ENCODE measurements around the gene ATP8A1. TPM values are rescaled to one million over a fixed set of nuclear protein-coding genes. Genes with fewer than 3 reads are reported as not detected.

Gene ATP8A1
- total and polyA plus RNA-seq, 12 donors, result 14.4 to 58.3 (median 27.7) TPM

DNA sequence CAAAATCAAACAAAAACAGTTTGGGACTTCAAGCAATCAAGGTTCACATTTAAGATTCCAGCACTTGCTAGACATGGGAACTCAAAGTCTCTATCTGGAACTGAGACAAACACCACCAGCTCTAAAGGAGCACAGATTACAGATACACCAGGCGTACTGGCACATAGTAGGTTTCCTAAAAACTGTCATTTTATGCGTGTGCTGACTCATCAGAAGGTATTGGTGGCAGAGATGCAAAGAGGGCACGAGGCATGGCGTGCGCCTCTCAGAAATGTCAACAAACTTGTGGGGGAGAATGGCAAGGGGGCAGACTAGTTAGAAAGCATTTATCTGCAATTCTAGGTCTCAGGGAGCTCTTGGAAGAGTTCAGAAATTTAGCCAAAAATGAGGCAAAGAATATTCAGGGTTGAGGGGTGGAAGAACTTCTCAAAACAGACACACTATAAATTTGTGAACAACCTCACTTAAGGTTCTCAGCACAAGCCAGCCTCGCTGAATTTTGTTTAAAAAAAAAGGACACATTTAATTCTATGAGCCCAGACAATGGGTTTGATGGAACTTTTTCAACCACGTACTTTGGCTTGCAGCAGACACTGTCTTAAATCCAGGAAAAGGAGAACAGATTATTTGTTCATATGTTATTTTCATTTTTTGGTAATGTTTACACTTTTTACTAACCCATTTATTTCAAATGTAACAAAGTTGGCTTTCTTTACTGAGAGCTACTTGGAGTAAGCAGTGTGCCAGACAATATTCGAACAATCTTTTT lies 159.6 kb downstream of the ATP8A1 start:
- WGBS, 4 donors, result 81 to 88% (median 85%) methylated on average over 8 of the region's 8 CpGs
- Histone ChIP-seq H3K27me3 (no peaks in the 10 kb centered on the region), H3K4me1 (replicated peaks in 1 of 2) (no peaks in the 10 kb centered on the region), H3K4me3 (no peak overlapping the region), H3K27ac (no peak overlapping the region), H3K9me3 (replicated peaks in 1 of 3) (no peaks in the 10 kb centered on the region), H3K36me3 (replicated peaks in 1 of 2) (peaks cover 0 to 3% of the 10 kb centered on the region in 2 donors)
- intact Hi-C loops (cut with DNase I), result no loop called here
- DNase-seq, result no peak
- no peak for TF ChIP-seq POLR2A (IDR thresholded peaks at IDR 0.05)
- TF ChIP-seq, protein P1, sequence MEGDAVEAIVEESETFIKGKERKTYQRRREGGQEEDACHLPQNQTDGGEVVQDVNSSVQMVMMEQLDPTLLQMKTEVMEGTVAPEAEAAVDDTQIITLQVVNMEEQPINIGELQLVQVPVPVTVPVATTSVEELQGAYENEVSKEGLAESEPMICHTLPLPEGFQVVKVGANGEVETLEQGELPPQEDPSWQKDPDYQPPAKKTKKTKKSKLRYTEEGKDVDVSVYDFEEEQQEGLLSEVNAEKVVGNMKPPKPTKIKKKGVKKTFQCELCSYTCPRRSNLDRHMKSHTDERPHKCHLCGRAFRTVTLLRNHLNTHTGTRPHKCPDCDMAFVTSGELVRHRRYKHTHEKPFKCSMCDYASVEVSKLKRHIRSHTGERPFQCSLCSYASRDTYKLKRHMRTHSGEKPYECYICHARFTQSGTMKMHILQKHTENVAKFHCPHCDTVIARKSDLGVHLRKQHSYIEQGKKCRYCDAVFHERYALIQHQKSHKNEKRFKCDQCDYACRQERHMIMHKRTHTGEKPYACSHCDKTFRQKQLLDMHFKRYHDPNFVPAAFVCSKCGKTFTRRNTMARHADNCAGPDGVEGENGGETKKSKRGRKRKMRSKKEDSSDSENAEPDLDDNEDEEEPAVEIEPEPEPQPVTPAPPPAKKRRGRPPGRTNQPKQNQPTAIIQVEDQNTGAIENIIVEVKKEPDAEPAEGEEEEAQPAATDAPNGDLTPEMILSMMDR (IDR thresholded peaks at IDR 0.05), result no peak

DNA sequence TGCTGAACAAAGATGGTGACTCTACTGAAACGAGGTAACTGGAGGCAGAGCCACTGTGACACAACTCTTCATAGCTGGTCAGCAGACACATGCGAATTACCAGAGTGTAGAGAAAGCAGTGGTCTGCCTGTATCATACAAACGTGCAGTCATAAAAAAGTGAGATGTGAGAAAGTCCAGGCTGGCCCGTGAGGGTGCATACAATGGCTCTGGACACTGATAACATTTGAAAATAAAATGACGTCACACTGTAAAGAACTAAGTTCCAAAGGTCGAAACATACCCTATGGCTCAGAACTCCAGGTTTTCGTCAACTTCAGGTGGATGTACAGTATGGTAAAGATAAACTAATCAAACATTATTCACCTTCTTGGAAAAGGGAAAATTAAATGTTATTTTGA lies 163.9 kb downstream of the ATP8A1 start:
- intact Hi-C loops (cut with DNase I), result no loop called here
- Histone ChIP-seq H3K27me3 (no peaks in the 10 kb centered on the region), H3K9me3 (replicated peaks in 1 of 3) (no peaks in the 10 kb centered on the region), H3K4me3 (no peak overlapping the region), H3K4me1 (replicated peaks in 1 of 2) (no peaks in the 10 kb centered on the region), H3K36me3 (replicated peaks in 1 of 2) (no peaks in the 10 kb centered on the region), H3K27ac (no peak overlapping the region)
- no peak for DNase-seq
- no peak for TF ChIP-seq POLR2A (IDR thresholded peaks at IDR 0.05)
- TF ChIP-seq, protein P1 (IDR thresholded peaks at IDR 0.05), result no peak
- 83 to 90% (median 87%) methylated on average over 7 of the region's 7 CpGs for WGBS, 4 donors

DNA sequence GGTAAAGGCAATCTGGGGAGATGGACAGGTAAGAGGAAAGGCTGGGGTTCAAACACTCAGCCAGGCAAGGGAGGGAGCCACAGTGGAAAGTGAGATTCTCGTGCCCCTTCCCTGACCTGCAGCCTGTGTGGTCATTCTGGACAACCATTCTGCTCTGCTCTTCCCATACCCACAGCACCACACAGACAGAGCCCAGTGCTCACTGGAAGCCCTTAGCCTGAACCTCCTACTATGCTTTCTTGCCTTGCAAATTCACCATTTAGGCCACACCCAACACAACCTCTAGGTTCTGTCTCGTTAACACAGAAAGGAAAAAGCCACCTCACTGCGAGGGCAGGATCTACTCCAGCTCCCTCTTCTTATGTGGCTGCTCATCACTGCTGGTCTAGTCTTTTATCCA lies 166.9 kb downstream of the ATP8A1 start:
- no peaks in the 10 kb centered on the region for H3K9me3 ChIP-seq (replicated peaks in 1 of 3)
- H3K36me3 ChIP-seq (replicated peaks in 1 of 2), result no peaks in the 10 kb centered on the region
- intact Hi-C loops (cut with DNase I), result no loop called here
- no peak overlapping the region for H3K4me3 ChIP-seq
- TF ChIP-seq, protein P1 (IDR thresholded peaks at IDR 0.05), result no peak
- no peak for TF ChIP-seq POLR2A (IDR thresholded peaks at IDR 0.05)
- H3K27ac ChIP-seq, result no peak overlapping the region
- H3K27me3 ChIP-seq, result no peaks in the 10 kb centered on the region
- no peaks in the 10 kb centered on the region for H3K4me1 ChIP-seq (replicated peaks in 1 of 2)
- DNase-seq, result no peak
- 90 to 99% (median 97%) methylated on average over 3 of the region's 3 CpGs for WGBS, 4 donors

DNA sequence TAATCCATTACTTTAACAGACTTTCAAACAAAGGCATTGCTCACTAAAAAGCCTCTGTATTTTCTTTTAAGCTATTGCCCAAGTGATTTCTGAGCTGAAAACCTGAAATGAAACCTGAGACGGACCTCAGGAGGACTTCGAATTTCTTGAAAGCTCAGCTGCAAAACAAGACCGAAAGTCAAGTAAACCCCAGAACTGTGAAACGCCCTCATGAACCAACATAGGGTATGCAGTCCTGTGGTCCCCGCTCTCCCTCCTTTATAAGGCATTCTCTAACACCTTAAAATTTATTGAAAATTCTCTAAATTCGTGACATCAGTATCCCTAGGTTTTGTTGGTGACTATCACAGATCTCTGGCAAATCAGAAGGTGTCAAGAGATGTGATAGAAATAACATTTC lies 167.8 kb downstream of the ATP8A1 start:
- Histone ChIP-seq H3K27ac (no peak overlapping the region), H3K4me1 (replicated peaks in 1 of 2) (no peaks in the 10 kb centered on the region), H3K4me3 (no peak overlapping the region), H3K27me3 (no peaks in the 10 kb centered on the region), H3K36me3 (replicated peaks in 1 of 2) (no peaks in the 10 kb centered on the region), H3K9me3 (replicated peaks in 1 of 3) (no peaks in the 10 kb centered on the region)
- no peak for DNase-seq
- intact Hi-C loops (cut with DNase I), result no loop called here
- WGBS, 4 donors, result 85 to 94% (median 89%) methylated on average over 6 of the region's 6 CpGs
- TF ChIP-seq, protein P1 (IDR thresholded peaks at IDR 0.05), result no peak
- no peak for TF ChIP-seq POLR2A (IDR thresholded peaks at IDR 0.05)

Data from adrenal gland (tissue), 12 donors.